GM23338 (cell line): ENCODE measurements around the gene SND1. TPM values are rescaled to one million over a fixed set of nuclear protein-coding genes. Genes with fewer than 3 reads are reported as not detected.

Source experiments
- ATAC-seq: fragments of 200-7000 bp; cut with Tn5 transposase; 3 replicates; pipeline ENCODE4 v1.9.1; 2020
- DNase-seq: peaks from one replicate; pipeline ENCODE4 v3.0.0-alpha.2; 2015; ENCODE audit warnings: low spot score
- H2AFZ ChIP-seq: fragments of 200-600 bp; sonication (generic); 2 replicates; pipeline ENCODE4 v1.8.0; 2016; ENCODE audit warnings: antibody characterized with exemption, mild to moderate bottlenecking, moderate library complexity
- H3F3A ChIP-seq: fragments of 200-600 bp; sonication (generic); replicated peaks from 2 replicates; pipeline ENCODE4 v1.8.0; 2017; ENCODE audit warnings: antibody characterized with exemption, mixed run types, low read depth
- H3K27ac ChIP-seq: fragments of 200-600 bp; sonication (generic); 2 replicates; pipeline ENCODE4 v1.6.1; 2016; ENCODE audit warnings: low read depth
- H3K27me3 ChIP-seq: fragments of 200-600 bp; sonication (generic); 2 replicates; pipeline ENCODE4 v1.8.0; 2016; ENCODE audit warnings: mild to moderate bottlenecking, mixed run types, moderate library complexity; ENCODE audit not compliant: insufficient read depth
- H3K36me3 ChIP-seq: fragments of 200-600 bp; sonication (generic); 2 replicates; pipeline ENCODE4 v1.8.0; 2016; ENCODE audit warnings: mild to moderate bottlenecking; ENCODE audit not compliant: insufficient read depth
- H3K4me1 ChIP-seq: fragments of 200-600 bp; sonication (generic); 2 replicates; pipeline ENCODE4 v1.8.0; 2016; ENCODE audit warnings: mild to moderate bottlenecking, moderate library complexity; ENCODE audit not compliant: insufficient read depth
- H3K4me2 ChIP-seq: fragments of 200-600 bp; sonication (generic); 2 replicates; pipeline ENCODE4 v1.7.1; 2017; ENCODE audit warnings: mixed run types
- H3K4me3 ChIP-seq: fragments of 200-600 bp; sonication (generic); 2 replicates; pipeline ENCODE4 v1.6.1; 2016; ENCODE audit warnings: mixed run types
- H3K79me2 ChIP-seq: fragments of 200-600 bp; sonication (generic); replicated peaks from 2 replicates; pipeline ENCODE4 v1.8.0; 2017; ENCODE audit warnings: mild to moderate bottlenecking; ENCODE audit not compliant: insufficient read depth
- H3K9me2 ChIP-seq: fragments of 200-600 bp; sonication (generic); 2 replicates; pipeline ENCODE4 v1.8.0; 2017; ENCODE audit not compliant: insufficient read depth
- H4K20me1 ChIP-seq: fragments of 200-600 bp; sonication (generic); replicated peaks from 2 replicates; pipeline ENCODE4 v1.8.0; 2017; ENCODE audit warnings: mild to moderate bottlenecking; ENCODE audit not compliant: insufficient read depth
- H3K27ac Mint-ChIP-seq: 2 replicates; pipeline ENCODE4 v1.8.0; 2020; ENCODE audit warnings: inconsistent platforms, mild to moderate bottlenecking, moderate library complexity, mixed read lengths
- H3K27me3 Mint-ChIP-seq: 3 replicates; pipeline ENCODE4 v1.8.0; 2022; ENCODE audit warnings: low read depth, mild to moderate bottlenecking, moderate library complexity, mixed read lengths, inconsistent platforms; ENCODE audit not compliant: insufficient read depth, poor library complexity
- H3K36me3 Mint-ChIP-seq: 3 replicates; pipeline ENCODE4 v1.8.0; 2021; ENCODE audit warnings: low read depth, mild to moderate bottlenecking, inconsistent platforms, moderate library complexity, mixed read lengths
- H3K4me1 Mint-ChIP-seq: 3 replicates; pipeline ENCODE4 v1.8.0; 2020; ENCODE audit warnings: mild to moderate bottlenecking, inconsistent platforms, mixed read lengths
- H3K4me3 Mint-ChIP-seq: 3 replicates; pipeline ENCODE4 v1.8.0; 2021; ENCODE audit warnings: moderate library complexity, mild to moderate bottlenecking, inconsistent platforms, mixed read lengths
- H3K9me3 Mint-ChIP-seq: 3 replicates; pipeline ENCODE4 v1.8.0; 2020; ENCODE audit warnings: moderate library complexity, mild to moderate bottlenecking, inconsistent platforms, mixed read lengths
- CREB1 ChIP-seq: fragments of 250-450 bp; sonication (Bioruptor Pico); IDR thresholded peaks from 2 replicates; pipeline ENCODE4 v1.5.0; 2020; ENCODE audit warnings: low read depth, mild to moderate bottlenecking, moderate library complexity
- EZH2 ChIP-seq: fragments of 200-600 bp; sonication (generic); IDR thresholded peaks from one replicate; pipeline ENCODE4 v1.8.0; 2017; ENCODE audit warnings: antibody characterized with exemption, mild to moderate bottlenecking, low read depth; ENCODE audit not compliant: unreplicated experiment
- EZH2phosphoT487 ChIP-seq: fragments of 200-600 bp; sonication (generic); IDR thresholded peaks from one replicate; pipeline ENCODE4 v1.8.1; 2018; ENCODE audit warnings: antibody characterized with exemption; ENCODE audit not compliant: unreplicated experiment
- JUNB ChIP-seq: IDR thresholded peaks from one replicate; pipeline ENCODE4 v1.6.1; 2016; ENCODE audit warnings: antibody characterized with exemption; ENCODE audit not compliant: unreplicated experiment
- NANOG ChIP-seq: IDR thresholded peaks from 2 replicates; pipeline ENCODE4 v1.6.1; 2016; ENCODE audit warnings: antibody characterized with exemption, borderline replicate concordance
- POLR2AphosphoS5 ChIP-seq: IDR thresholded peaks from 2 replicates; pipeline ENCODE4 v1.6.1; 2016; ENCODE audit warnings: antibody characterized with exemption, low read depth
- STAT1 ChIP-seq: IDR thresholded peaks from one replicate; pipeline ENCODE4 v1.6.1; 2016; ENCODE audit warnings: antibody characterized with exemption; ENCODE audit not compliant: unreplicated experiment
- ZNF114 ChIP-seq: fragments of 250-450 bp; sonication (Bioruptor Pico); IDR thresholded peaks from 2 replicates; pipeline ENCODE4 v1.5.0; 2020; ENCODE audit warnings: mild to moderate bottlenecking, moderate library complexity
- ZNF331 ChIP-seq: fragments of 250-450 bp; sonication (Bioruptor Pico); IDR thresholded peaks from 2 replicates; pipeline ENCODE4 v1.5.0; 2020; ENCODE audit warnings: low read depth, mild to moderate bottlenecking, moderate library complexity
- polyA plus RNA-seq: library from polyadenylated mRNA; unstranded; fragments of >200 nt; fragmentation: Nextera tagmentation; extraction: Ambion mirVana; gene quantifications from 2 replicates; pipeline ENCODE4 v1.2.1, GENCODE V29; 2016
- total RNA-seq: library from RNA; depleted of rRNA; stranded (reverse); fragments of >200 nt; shearing (Covaris generic); gene quantifications from 2 replicates; pipeline ENCODE4 v1.2.3, GENCODE V29; 2014
- TF ChIP-seq, protein P1 (sequence below): fragments of 250-450 bp; sonication (Bioruptor Pico); IDR thresholded peaks from 2 replicates; pipeline ENCODE4 v1.5.0; 2020; ENCODE audit warnings: mild to moderate bottlenecking, moderate library complexity
- TF ChIP-seq, protein P2 (sequence below): IDR thresholded peaks from one replicate; pipeline ENCODE4 v1.6.1; 2018; ENCODE audit warnings: antibody characterized with exemption; ENCODE audit not compliant: unreplicated experiment
- TF ChIP-seq, protein P3 (sequence below), 2 experiments: fragments of 200-600 bp in 1 of 2; sonication (generic) in 1 of 2; conservative IDR thresholded peaks; 2 replicates each; pipeline versions ENCODE4 v1.5.1 to v1.6.1; 2016 to 2017; ENCODE audit warnings: antibody characterized with exemption in 2 of 2, low read depth in 2 of 2, mild to moderate bottlenecking in 2 of 2, moderate library complexity in 1 of 2
- TF ChIP-seq, protein P4 (sequence below): IDR thresholded peaks from 2 replicates; pipeline ENCODE4 v1.6.1; 2016; ENCODE audit warnings: antibody characterized with exemption

Gene SND1
- total and polyA plus RNA-seq, 2 experiments from 2014 or later, result 107 to 254 TPM

DNA sequence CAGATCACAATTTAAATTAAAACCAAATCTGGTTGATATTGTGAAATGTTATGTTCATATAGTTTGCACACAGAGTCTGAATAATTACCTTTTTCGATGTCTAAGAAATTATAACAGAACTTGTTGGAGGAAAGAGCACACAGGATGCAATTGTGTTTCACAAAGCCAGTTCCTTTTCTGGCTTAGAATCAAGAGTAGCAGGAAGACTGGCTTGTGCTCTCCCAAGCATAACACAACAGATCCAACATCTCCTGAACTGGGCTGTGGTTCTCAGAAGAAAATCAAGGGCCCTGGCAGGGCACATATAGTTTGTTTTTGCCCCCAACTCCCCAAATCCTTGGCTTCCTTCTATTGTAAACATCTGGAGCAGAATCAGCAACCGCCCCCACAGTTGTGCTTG, 316.6 kb downstream of the SND1 start:
- Mint-ChIP-seq H3K27ac (no peak overlapping the region), H3K27me3 (peaks cover 5% of the 10 kb centered on the region), H3K9me3 (no peaks in the 10 kb centered on the region), H3K36me3 (no peaks in the 10 kb centered on the region; the same call in 2 of the 3 replicates), H3K4me3 (no peak overlapping the region), H3K4me1 (no peaks in the 10 kb centered on the region; the same call in 2 of the 3 replicates)
- Histone ChIP-seq H3K4me2 (no peak overlapping the region), H3K4me3 (no peak overlapping the region), H4K20me1 (peaks cover 4% of the 10 kb centered on the region), H2AFZ (no peak overlapping the region), H3K9me2 (no peaks in the 10 kb centered on the region), H3K79me2 (peaks cover 2% of the 10 kb centered on the region; the same call in 1 of the 2 replicates), H3K27ac (no peak overlapping the region), H3K4me1 (no peaks in the 10 kb centered on the region), H3F3A (no peaks in the 10 kb centered on the region), H3K36me3 (no peaks in the 10 kb centered on the region), H3K27me3 (no peaks in the 10 kb centered on the region)
- no peak for ATAC-seq
- no peak for DNase-seq
- TF ChIP-seq EZH2, result no peak
- no peak for TF ChIP-seq EZH2phosphoT487
- TF ChIP-seq, protein P1, sequence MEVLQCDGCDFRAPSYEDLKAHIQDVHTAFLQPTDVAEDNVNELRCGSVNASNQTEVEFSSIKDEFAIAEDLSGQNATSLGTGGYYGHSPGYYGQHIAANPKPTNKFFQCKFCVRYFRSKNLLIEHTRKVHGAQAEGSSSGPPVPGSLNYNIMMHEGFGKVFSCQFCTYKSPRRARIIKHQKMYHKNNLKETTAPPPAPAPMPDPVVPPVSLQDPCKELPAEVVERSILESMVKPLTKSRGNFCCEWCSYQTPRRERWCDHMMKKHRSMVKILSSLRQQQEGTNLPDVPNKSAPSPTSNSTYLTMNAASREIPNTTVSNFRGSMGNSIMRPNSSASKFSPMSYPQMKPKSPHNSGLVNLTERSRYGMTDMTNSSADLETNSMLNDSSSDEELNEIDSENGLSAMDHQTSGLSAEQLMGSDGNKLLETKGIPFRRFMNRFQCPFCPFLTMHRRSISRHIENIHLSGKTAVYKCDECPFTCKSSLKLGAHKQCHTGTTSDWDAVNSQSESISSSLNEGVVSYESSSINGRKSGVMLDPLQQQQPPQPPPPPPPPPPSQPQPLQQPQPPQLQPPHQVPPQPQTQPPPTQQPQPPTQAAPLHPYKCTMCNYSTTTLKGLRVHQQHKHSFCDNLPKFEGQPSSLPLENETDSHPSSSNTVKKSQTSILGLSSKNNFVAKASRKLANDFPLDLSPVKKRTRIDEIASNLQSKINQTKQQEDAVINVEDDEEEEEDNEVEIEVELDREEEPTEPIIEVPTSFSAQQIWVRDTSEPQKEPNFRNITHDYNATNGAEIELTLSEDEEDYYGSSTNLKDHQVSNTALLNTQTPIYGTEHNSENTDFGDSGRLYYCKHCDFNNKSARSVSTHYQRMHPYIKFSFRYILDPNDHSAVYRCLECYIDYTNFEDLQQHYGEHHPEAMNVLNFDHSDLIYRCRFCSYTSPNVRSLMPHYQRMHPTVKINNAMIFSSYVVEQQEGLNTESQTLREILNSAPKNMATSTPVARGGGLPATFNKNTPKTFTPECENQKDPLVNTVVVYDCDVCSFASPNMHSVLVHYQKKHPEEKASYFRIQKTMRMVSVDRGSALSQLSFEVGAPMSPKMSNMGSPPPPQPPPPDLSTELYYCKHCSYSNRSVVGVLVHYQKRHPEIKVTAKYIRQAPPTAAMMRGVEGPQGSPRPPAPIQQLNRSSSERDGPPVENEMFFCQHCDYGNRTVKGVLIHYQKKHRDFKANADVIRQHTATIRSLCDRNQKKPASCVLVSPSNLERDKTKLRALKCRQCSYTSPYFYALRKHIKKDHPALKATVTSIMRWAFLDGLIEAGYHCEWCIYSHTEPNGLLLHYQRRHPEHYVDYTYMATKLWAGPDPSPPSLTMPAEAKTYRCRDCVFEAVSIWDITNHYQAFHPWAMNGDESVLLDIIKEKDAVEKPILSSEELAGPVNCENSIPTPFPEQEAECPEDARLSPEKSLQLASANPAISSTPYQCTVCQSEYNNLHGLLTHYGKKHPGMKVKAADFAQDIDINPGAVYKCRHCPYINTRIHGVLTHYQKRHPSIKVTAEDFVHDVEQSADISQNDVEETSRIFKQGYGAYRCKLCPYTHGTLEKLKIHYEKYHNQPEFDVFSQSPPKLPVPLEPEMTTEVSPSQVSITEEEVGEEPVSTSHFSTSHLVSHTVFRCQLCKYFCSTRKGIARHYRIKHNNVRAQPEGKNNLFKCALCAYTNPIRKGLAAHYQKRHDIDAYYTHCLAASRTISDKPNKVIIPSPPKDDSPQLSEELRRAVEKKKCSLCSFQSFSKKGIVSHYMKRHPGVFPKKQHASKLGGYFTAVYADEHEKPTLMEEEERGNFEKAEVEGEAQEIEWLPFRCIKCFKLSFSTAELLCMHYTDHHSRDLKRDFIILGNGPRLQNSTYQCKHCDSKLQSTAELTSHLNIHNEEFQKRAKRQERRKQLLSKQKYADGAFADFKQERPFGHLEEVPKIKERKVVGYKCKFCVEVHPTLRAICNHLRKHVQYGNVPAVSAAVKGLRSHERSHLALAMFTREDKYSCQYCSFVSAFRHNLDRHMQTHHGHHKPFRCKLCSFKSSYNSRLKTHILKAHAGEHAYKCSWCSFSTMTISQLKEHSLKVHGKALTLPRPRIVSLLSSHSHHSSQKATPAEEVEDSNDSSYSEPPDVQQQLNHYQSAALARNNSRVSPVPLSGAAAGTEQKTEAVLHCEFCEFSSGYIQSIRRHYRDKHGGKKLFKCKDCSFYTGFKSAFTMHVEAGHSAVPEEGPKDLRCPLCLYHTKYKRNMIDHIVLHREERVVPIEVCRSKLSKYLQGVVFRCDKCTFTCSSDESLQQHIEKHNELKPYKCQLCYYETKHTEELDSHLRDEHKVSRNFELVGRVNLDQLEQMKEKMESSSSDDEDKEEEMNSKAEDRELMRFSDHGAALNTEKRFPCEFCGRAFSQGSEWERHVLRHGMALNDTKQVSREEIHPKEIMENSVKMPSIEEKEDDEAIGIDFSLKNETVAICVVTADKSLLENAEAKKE (CRISPR knock-in tag), result no peak
- TF ChIP-seq ZNF331 (CRISPR knock-in tag), result no peak
- TF ChIP-seq POLR2AphosphoS5, result no peak
- TF ChIP-seq, protein P2, sequence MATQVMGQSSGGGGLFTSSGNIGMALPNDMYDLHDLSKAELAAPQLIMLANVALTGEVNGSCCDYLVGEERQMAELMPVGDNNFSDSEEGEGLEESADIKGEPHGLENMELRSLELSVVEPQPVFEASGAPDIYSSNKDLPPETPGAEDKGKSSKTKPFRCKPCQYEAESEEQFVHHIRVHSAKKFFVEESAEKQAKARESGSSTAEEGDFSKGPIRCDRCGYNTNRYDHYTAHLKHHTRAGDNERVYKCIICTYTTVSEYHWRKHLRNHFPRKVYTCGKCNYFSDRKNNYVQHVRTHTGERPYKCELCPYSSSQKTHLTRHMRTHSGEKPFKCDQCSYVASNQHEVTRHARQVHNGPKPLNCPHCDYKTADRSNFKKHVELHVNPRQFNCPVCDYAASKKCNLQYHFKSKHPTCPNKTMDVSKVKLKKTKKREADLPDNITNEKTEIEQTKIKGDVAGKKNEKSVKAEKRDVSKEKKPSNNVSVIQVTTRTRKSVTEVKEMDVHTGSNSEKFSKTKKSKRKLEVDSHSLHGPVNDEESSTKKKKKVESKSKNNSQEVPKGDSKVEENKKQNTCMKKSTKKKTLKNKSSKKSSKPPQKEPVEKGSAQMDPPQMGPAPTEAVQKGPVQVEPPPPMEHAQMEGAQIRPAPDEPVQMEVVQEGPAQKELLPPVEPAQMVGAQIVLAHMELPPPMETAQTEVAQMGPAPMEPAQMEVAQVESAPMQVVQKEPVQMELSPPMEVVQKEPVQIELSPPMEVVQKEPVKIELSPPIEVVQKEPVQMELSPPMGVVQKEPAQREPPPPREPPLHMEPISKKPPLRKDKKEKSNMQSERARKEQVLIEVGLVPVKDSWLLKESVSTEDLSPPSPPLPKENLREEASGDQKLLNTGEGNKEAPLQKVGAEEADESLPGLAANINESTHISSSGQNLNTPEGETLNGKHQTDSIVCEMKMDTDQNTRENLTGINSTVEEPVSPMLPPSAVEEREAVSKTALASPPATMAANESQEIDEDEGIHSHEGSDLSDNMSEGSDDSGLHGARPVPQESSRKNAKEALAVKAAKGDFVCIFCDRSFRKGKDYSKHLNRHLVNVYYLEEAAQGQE, result no peak
- no peak for TF ChIP-seq STAT1
- TF ChIP-seq, protein P3, sequence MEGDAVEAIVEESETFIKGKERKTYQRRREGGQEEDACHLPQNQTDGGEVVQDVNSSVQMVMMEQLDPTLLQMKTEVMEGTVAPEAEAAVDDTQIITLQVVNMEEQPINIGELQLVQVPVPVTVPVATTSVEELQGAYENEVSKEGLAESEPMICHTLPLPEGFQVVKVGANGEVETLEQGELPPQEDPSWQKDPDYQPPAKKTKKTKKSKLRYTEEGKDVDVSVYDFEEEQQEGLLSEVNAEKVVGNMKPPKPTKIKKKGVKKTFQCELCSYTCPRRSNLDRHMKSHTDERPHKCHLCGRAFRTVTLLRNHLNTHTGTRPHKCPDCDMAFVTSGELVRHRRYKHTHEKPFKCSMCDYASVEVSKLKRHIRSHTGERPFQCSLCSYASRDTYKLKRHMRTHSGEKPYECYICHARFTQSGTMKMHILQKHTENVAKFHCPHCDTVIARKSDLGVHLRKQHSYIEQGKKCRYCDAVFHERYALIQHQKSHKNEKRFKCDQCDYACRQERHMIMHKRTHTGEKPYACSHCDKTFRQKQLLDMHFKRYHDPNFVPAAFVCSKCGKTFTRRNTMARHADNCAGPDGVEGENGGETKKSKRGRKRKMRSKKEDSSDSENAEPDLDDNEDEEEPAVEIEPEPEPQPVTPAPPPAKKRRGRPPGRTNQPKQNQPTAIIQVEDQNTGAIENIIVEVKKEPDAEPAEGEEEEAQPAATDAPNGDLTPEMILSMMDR (conservative IDR thresholded peaks at IDR 0.05; ENCODE audit: low read depth in 2 of 2), result no peak
- no peak for TF ChIP-seq NANOG
- no peak for TF ChIP-seq JUNB
- TF ChIP-seq ZNF114 (CRISPR knock-in tag), result no peak
- TF ChIP-seq CREB1 (CRISPR knock-in tag), result no peak
- TF ChIP-seq, protein P4, sequence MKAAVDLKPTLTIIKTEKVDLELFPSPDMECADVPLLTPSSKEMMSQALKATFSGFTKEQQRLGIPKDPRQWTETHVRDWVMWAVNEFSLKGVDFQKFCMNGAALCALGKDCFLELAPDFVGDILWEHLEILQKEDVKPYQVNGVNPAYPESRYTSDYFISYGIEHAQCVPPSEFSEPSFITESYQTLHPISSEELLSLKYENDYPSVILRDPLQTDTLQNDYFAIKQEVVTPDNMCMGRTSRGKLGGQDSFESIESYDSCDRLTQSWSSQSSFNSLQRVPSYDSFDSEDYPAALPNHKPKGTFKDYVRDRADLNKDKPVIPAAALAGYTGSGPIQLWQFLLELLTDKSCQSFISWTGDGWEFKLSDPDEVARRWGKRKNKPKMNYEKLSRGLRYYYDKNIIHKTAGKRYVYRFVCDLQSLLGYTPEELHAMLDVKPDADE, result no peak
